IMR-90 (cell line): ENCODE results near the gene ARL14EP.
A peak's percentile ranks its signal among the peaks of the same experiment; 100 is the strongest.

Experiments used
- CEBPB ChIP-seq: IDR thresholded peaks from 2 replicates; pipeline ENCODE4 v1.6.1; 2012; ENCODE audit warnings: low read depth, low read length, improper control_type of control experiment
- CHD1 ChIP-seq: IDR thresholded peaks from 2 replicates; pipeline ENCODE4 v1.6.1; 2012; ENCODE audit warnings: low read depth, low read length, improper control_type of control experiment
- CTCF ChIP-seq: conservative IDR thresholded peaks from 2 replicates; pipeline ENCODE4 v1.5.1; 2012; ENCODE audit warnings: mild to moderate bottlenecking, low read depth, low read length, improper control_type of control experiment
- ELK1 ChIP-seq: fragments of 150-350 bp; IDR thresholded peaks from 2 replicates; pipeline ENCODE4 v1.6.1; 2016; ENCODE audit warnings: low read depth, mild to moderate bottlenecking, low read length, moderate library complexity, borderline replicate concordance
- FOS ChIP-seq: fragments of 150-350 bp; IDR thresholded peaks from 2 replicates; pipeline ENCODE4 v1.6.1; 2016; ENCODE audit warnings: low read depth, low read length
- MAFK ChIP-seq: IDR thresholded peaks from 2 replicates; pipeline ENCODE4 v1.6.1; 2012; ENCODE audit warnings: low read depth, low read length, improper control_type of control experiment
- MXI1 ChIP-seq: IDR thresholded peaks from 2 replicates; pipeline ENCODE4 v1.6.1; 2012; ENCODE audit warnings: low read depth, mild to moderate bottlenecking, low read length, moderate library complexity, borderline replicate concordance
- NFE2L2 ChIP-seq: fragments of 150-350 bp; IDR thresholded peaks from 2 replicates; pipeline ENCODE4 v1.6.1; 2016; ENCODE audit warnings: low read depth, mild to moderate bottlenecking, low read length
- POLR2A ChIP-seq: IDR thresholded peaks from 2 replicates; pipeline ENCODE4 v1.6.1; 2012; ENCODE audit warnings: mild to moderate bottlenecking, low read depth, low read length
- RAD21 ChIP-seq: IDR thresholded peaks from 2 replicates; pipeline ENCODE4 v1.6.1; 2012; ENCODE audit warnings: low read length, improper control_type of control experiment
- RCOR1 ChIP-seq: IDR thresholded peaks from 2 replicates; pipeline ENCODE4 v1.6.1; 2012; ENCODE audit warnings: mild to moderate bottlenecking, low read length, improper control_type of control experiment; ENCODE audit not compliant: insufficient replicate concordance
- RFX5 ChIP-seq: IDR thresholded peaks from 2 replicates; pipeline ENCODE4 v1.8.0; 2012; ENCODE audit warnings: low read depth, mild to moderate bottlenecking, low read length, moderate library complexity

GRCh38 chr11:30356391-30356790 is 33.5 kb downstream of the ARL14EP start:
- TF ChIP-seq ELK1 (no peak), CTCF (no peak), RFX5 (no peak), NFE2L2 (no peak), MXI1 (no peak), CEBPB (no peak), MAFK (peak; percentile 89), POLR2A (no peak), RAD21 (no peak), RCOR1 (no peak), FOS (no peak), CHD1 (no peak)
